Ammon's horn (tissue), 1 donor: ENCODE data around the gene UNC5B.

Experiments
- DNase-seq: peaks from one replicate; pipeline ENCODE4 v3.0.0-alpha.2; 2016; ENCODE audit warnings: low spot score

UNC5B gene

DNA sequence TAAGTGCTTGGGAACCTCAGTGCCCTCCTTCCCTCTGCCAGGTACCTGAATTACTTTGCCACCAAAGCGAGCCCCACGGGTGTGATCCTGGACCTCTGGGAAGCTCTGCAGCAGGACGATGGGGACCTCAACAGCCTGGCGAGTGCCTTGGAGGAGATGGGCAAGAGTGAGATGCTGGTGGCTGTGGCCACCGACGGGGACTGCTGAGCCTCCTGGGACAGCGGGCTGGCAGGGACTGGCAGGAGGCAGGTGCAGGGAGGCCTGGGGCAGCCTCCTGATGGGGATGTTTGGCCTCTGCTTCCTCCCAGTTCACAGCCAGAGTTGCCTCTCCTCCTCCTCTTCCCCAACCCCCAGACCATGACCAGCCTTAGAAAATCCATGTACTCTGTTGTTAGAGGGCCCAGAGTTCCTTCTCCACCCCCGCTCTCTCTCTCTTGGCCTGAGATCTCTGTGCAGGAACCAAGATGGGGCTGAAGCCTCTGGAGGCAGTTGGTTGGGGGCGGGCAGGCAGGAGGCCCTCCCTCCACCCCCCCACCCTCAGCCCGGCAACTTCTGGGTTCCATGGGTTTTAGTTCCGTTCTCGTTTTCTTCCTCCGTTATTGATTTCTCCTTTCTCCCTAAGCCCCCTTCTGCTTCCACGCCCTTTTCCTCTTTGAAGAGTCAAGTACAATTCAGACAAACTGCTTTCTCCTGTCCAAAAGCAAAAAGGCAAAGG lies 86.9 kb downstream of the UNC5B start:
- no peak for DNase-seq

GRCh38 chr10:71300555-71301370 lies 88.4 kb downstream of the UNC5B start:
- no peak for DNase-seq

- no peak for DNase-seq
These were observed 89.1 kb downstream of the UNC5B start for GRCh38 chr10:71301371-71301916.

- no peak for DNase-seq
These were observed 90.1 kb downstream of the UNC5B start for GRCh38 chr10:71302451-71302850.

DNA sequence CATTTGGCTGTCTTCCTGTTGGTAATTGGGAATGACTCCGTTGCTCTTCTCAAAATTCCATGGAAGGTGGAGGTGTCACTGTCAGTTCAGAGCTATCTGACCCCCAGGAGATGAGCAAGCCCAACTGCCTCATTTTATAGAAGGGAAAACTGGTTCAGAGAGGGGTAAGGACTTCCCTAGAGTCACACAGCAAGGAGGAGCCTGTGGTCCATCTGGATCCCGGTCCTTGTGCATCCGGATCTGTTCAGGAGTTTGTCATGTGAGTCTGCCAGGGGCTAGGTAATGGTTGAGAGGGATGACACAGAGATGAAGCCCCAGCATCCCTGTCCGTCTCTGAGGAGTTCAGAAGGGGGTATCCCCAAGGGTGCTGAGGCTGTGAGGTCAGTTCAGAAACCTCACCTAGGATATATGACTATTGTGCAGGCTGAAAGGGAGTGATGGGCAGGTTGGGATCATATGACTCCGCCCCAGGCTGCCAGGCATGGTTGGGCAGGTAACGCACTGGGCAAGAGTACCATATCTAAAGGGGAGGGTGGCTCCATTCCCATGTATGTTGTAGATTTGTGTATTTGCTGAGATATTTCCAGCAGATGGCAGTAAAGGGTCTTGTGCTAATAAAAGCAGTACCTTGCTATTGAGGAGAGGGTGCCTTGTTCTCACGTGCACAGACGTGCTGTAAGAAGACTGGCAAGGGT lies 90.7 kb downstream of the UNC5B start:
- DNase-seq: peak; percentile 60

DNA sequence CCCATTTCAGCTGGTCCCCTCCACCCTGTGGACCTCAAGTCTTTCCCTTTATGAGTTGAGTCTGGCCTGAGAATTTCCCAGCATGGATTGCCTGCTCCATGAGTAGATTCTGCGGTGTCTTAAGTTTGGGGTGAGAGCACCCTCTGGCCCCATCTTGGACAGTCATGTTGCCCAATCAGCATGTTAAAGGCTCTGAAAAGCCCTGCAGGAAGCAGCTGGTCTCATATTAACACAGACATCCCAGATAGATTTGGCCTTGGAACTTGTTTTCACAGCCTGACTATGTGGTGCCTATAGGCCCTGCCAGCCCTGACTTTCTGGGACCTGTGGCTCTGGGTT lies 91.2 kb downstream of the UNC5B start:
- DNase-seq: no peak

GRCh38 chr10:71304914-71305313 lies 92.5 kb downstream of the UNC5B start:
- DNase-seq: no peak

DNA sequence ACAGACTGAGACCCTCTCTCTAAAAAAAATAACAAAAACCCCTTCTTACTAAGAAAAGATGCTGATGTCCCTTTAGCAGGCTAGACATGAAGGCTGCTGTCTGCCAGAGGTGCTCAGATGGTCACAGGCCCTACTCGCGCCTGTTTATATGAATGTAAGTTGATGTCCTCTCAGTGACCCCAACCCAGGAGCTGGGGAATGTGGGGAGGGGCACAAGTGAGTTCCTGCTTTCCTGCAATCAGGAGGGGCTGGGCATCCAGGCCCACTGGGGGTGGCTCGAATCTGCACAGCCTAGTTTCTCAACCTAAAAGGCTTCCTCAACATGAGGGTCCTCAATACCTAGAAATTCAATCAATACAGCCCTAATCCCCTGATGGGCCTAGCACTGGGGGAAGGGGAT lies 94.6 kb downstream of the UNC5B start:
- no peak for DNase-seq

- DNase-seq: no peak
These were observed 95.2 kb downstream of the UNC5B start for GRCh38 chr10:71307469-71308085.

DNA sequence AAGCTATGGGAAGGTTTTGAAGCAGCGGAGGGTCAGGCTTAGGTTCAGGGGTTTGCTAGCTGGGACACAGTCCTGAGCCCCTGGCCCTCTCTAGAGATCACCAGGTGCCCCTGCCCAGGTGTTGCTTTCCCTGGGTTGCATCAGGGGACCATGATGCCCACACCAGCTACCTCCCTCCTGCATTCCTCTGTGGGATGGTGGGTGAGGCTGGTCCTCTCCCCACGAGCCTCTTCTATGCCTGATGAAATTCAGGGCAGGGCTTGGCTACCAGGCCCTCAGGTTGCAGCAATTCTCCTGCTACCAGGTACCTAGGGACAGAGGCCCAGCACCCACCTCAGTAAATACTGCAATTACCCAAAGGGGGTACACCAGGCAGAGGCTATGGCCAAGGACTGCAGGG lies 95.9 kb downstream of the UNC5B start:
- DNase-seq: no peak

DNA sequence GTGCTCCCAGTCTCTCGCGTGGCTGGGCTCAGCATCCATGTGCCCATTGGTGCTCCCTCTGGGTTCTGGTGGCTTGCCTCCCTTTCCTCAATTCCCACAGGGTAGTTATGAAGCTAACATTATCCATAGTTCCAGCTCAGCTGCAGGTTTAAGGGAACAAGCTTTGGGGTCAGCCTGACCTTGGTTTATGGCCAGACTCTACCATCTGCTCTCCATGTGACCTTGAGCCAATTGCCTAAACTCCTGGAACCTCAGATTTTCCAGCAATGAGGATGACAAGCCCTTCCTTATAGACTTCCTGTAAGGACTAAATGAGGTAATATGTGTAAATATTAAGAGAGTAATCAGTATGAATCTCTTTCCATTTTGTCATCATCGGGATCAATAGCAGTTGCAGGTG lies 96.6 kb downstream of the UNC5B start:
- no peak for DNase-seq

DNA sequence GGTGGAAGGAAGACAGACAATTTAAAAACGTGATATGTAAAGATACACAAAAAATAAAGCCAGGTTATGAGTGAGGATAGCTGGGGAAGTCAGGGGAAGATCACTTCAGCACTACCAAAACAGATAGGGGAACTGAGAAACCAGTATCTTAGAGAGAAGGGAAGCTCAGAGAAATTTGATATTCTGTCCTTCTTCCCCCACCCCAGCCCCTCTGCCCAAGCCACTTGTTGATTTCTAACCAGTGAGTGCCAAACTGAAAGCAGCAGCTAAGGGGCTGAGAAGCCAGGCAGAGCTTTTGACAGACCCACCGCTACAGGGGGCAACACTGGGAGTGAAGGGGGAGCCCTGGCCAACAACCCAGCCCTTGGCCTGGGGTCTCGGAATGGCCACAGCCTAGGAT lies 97.5 kb downstream of the UNC5B start:
- DNase-seq: no peak

DNA sequence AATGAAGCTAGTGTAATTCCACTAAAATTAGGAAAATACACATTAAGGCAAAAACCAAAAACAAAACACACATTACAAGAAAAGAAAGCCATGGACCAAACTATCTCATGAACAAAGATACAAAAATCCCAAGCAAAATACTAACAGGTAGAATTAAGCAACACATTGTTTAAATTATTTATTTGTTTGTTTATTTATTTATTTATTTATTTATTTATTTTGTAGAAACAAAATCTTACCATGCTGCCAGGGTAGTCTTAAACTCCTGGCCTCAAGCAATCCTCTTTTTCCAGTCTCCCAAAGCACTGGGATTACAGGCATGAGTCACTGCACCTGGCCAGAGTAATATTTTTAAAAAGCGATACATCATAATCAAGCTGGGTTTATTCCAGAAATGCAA lies 99.8 kb downstream of the UNC5B start:
- no peak for DNase-seq

- peak; percentile 77 for DNase-seq
These were observed 100.7 kb downstream of the UNC5B start for GRCh38 chr10:71312811-71313789.

- peak; percentile 83 for DNase-seq
These were observed 101.8 kb downstream of the UNC5B start for GRCh38 chr10:71314028-71314693.

GRCh38 chr10:71314694-71315225 lies 102.4 kb downstream of the UNC5B start:
- DNase-seq: no peak

- no peak for DNase-seq
These were observed 103.9 kb downstream of the UNC5B start for GRCh38 chr10:71316056-71316785.

DNA sequence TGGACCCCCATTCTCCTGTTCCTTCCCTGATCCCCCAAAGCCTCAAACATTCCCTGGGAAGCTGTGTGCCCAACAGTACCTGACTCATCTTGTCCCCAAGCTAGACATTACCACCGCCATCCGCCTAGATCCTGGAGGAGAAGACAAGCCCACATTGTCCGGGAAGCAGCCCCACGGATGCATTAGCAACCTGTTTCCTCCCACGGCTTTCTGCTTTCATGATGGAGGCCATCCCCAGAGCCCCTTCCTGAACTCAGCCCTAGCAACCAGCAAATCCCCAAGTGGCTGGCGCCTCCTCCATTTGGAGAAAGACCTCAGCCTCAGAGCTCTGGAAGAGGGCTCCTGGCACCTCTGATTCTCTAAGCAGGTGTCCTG lies 104.4 kb downstream of the UNC5B start:
- no peak for DNase-seq

- no peak for DNase-seq
These were observed 105.4 kb downstream of the UNC5B start for GRCh38 chr10:71317739-71318138.
